ENCODE data around the gene CCDC12.

CCDC12 gene

GRCh38 chr3:46995901-46996562 lies 19.5 kb upstream of the CCDC12 start:
- no peak for DNase-seq

- no peak for DNase-seq
Measured at GRCh38 chr3:46994801-46995731, 18.5 kb upstream of the CCDC12 start.

DNA sequence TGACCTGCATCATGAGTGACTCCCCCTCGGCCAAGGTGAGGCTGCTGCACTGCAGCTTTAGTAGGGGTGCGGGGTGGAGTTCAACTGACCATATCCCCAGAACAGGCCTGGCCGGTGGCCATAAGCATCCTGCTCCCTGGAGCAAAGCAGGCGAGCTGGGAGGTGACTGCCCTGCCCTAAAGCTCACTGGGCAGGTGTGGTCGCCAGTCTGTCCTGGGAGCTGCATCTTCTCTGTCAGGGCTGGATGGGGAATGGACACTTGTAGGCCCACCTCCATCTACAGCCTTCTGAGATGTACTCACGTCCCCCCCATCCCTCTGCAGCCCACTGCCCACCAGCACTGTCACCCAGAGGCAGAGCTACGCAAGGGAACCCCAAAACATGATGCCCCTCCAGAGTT lies 17.4 kb upstream of the CCDC12 start:
- no peak for DNase-seq

DNA sequence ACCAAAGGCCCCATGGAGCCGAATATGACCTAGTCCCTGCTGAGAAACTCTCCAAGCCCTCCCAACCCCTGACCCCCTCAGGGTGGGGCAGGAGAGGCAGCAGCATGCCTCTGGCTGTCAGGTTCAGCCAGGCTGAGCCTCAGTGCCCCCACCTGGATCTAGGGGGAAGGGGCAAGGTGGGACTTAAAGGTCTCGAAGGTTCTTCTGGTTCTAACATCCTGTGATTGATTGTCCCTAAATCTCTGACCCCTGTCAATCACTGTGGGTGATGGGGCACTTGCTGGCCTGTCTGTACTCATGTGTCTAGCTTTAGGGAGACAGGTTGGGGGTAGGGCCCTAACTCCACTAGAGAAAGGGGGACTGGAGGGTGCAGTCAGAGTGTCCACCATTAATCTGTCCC lies 16.7 kb upstream of the CCDC12 start:
- no peak for DNase-seq

DNA sequence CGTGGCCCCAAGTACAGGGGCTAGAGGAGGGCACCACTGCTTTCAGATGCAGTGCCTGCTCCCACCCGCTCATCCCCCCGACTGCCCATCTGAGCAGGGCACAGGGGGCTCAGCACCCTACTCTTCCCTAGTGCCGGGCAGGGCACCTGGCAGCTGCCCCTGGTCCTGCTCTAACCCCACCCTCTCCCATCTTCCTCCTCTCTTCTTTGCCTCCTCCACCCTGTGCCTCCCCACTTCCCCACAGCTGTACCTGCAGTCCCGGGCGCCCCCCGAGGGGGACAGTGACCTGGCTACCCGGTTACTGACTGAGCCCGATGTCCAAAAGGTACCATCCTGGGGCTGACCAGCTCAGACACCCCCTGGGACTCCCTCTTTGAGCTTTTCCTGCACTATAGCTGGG lies 15.7 kb upstream of the CCDC12 start:
- DNase-seq, result no peak

DNA sequence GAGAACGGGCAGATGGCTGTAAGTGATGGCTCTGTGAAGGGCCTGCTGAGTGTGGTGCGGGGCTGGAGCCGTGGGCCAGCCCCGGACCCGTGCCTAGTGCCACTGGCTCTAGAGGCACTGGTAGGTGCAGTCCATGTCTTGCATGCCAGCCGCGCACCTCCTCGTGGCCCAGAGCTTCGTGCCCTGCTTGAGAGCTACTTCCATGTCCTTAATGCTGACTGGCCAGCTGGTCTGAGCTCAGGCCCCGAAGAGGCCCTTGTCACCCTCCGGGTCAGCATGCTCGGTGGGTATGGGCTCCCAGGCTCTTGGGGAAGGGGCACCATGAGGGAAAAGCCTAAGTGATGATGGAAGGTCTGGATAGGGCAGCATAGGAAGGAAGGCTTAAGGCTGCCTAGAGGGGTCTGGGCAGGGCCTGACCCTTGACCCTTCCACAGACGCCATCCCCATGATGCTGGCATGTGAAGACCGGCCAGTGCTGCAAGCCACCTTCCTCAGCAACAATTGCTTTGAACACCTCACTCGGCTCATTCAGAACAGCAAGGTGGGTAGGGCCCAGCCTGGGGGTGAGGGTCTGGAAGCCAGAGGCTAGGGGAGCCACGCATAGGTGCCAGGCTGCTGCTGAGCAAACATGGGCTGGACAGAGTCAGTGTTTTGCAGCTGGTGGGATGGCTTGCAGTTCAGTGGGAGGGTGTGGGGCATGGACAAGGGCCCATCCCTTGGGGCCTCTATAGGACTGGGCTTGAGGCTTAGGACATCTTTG lies 15.0 kb upstream of the CCDC12 start:
- no peak for DNase-seq

DNA sequence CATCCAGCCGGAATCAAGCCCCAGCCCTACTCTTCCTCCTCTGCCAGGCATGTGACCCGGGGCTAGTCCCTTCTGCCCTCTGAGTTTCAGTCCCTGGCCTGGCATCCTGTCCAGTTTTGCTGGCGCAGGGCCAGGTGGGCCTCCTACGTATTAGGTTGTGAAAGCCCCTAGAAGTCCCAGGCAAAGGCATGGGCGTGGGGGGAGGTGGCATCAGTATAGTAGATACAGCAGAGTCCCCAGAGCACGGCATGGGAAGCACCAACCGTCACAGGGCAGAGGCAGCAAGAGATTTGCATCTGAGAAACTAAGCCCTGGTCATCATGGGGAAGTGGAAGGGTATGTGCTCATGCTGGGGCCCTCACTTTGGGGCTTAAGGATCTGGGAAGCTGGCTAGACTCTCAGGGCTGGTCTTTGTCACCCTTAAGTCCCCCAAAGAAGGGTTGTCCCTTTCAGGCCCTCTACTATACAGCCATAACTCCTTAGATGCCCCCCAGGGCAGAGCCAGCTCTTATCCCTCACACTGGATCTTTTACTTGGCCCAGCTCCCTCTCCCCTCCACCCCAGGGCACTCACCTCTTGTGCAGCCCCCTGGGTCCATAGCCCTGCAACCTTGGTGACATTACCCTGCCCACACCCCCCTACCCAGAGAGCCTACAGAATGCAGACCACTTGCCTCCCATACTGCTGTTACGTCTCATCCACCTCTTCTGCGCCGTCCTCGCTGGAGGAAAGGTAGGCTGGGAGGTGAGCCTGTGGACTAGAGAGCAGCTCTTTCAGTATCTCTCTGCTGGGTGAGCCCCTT lies 14.2 kb upstream of the CCDC12 start:
- DNase-seq, result no peak

- no peak for DNase-seq
Measured at GRCh38 chr3:46989146-46989810, 12.7 kb upstream of the CCDC12 start.

DNA sequence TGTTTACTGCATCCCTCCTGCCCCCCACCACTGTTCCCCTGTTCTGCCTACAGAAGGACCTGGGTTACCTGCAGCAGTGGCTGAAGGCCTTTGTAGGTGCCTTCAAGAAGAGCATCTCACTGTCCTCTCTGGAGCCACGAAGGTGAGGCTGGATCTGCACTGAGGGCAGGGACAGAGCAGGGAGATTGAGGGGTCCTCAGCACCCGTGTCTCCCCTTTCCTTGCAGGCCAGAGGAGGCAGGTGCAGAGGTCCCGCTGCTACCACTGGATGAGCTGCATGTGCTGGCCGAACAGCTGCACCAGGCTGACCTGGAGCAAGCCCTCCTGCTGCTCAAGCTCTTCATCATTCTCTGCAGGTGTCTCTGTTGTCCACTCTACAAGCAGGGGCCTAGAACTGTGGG lies 12.1 kb upstream of the CCDC12 start:
- no peak for DNase-seq

DNA sequence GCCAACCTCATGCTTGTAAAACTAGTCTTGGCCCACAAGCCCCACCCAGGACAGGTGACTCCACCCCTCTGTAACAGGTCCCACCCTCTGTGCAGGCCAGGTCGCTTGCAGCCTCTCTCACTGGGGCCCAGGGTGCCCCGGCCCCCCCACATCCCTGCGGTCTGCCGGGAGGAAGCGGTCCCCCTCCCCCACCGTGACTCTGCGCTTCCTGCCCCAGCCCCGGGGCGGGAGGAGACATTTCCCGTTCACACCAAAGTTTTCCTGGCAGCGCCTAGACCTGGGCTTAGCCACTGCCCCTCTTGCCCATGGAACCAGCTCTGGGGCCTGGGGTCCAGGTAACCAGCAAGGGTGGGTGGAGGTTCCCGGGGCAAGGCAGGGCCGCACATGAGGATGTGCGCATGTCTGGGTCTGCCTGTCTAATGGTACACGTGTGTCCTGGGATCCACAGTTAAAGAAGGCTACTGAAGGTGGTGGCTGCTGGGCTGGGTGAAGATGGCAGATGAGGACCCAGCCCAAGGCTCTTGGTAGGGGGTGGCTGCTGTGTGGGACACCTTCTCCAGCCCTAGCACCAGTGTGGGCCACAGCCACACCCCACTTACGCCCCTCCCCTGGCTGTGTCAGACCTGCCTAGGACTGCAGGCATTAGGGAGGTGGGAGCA lies 11.3 kb upstream of the CCDC12 start:
- peak; percentile 84 to 96 (median 87) for DNase-seq

DNA sequence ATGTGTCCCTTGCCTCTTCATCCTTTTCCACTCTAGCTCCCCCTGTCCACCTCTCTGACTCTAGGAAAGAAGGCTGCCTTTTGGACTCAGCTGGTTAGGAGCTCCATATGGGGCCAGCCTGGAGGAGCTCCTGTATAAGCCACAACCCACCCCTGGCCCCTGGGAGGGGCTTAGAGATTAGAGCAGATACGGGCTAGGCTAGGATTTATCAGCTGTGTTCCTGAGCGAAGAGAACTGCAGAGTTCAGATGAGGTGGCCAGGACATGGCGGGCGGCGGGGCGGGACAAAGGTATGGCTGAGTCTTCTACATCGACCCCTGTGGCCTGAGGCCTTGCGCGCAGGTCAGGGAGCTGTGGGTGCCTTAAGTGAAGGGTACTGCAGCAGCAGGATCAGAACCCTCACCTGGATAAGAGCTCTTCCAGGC lies 10.8 kb upstream of the CCDC12 start:
- DNase-seq, result peak in 1 of 5 donors; percentile 15

DNA sequence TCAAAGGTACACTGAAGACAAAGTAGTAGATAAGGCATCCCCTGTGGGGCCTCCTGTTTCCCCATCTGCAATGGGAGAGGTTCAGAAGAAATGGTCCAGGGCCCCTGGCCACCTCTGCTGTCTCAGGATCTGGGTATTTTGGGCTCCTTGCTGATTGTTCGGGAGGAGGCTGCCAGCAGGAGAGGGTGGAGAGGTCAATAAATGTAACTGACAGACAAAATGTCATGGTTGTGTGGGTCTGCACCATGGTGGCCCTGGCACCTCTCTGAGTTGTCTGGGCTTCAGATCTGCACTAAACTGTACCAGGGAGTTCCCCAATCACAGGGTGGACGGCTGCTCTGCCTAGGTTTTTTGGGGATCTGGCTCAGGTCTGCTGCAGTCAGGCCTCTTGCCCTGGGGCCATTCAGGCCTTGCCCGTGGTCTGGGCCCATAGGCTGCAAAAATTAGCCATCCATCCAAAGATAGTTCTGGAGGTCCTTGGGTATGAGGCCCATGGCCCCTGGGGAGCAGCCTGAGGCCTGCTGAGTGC lies 10.3 kb upstream of the CCDC12 start:
- no peak for DNase-seq

- DNase-seq, result no peak
Measured at GRCh38 chr3:46986055-46986730, 9.6 kb upstream of the CCDC12 start.

DNA sequence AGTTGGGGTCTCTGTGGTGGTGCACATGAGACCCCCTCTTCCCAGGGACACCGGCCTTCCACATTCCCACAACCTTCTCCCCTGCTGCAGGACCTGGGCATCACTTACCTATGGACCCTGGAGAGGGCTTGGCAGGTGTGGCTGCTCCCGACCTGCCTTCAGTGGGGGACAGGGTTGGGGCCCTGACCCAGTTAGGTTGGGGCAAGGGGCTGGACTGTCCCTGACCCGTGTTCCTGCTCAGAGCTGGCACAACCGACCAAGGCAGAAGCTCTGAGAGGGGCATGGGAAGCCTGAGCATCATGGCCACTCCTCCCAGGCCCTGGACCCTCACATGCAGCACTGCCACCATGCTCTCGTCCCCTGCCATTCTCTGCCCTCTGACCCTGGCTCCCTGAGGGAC lies 9.0 kb upstream of the CCDC12 start:
- DNase-seq, result no peak

GRCh38 chr3:46984591-46985459 lies 8.3 kb upstream of the CCDC12 start:
- no peak for DNase-seq

DNA sequence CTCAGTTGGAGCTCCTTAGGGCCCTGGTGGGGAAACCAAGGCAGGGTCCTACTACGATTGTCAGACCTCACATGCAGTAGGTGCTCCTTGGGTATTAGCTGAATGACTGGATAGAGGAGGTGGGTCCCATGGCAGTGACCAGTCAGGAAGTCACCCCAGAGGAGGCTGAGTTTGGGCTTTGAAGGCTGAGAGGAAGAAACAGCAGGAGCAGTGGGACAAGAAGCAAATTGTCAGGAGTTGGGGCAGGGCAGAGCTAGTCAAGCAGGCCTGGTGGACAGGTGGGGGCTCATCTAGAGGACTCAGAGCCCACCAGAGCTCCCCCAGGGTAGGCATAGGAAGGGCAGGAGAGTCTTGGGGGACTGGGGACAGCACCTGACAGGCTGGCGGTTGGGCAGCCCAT lies 6.0 kb upstream of the CCDC12 start:
- no peak for DNase-seq

GRCh38 chr3:46981932-46982471 lies 5.5 kb upstream of the CCDC12 start:
- no peak for DNase-seq

DNA sequence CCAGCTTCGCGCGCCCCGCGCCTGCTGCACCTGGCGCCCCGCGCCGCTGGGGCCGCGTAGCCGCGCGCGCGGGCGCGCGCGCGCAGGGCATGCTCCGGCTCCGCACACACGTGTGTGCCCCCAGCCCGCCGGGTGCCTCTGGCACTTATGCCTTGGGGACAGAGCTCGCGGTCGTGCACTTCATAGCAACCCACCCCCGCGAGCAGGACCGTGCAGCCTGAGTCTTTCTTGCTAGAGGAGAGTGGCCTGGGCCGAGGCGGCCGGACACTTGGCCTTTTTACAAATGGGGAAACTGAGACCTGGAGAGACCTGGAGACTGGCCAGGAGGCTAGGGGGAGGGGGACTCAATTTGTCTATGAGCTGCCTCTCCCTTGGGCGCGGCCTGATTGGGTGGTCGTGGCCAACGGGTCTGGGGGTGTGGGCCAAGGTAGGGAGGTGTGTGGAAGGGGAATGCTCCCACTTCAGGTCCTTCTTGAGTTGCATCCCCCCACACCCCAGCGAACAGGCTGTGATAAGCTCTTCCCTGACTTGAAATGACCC lies 3.5 kb upstream of the CCDC12 start:
- no peak for DNase-seq

Measured in T-helper 1 cell (primary cell).